CD4-positive, alpha-beta T cell (primary cell): ENCODE data around the gene KRTAP19-5. TPM values are rescaled to one million over a fixed set of nuclear protein-coding genes. Genes with fewer than 3 reads are reported as not detected.
"Not testable (repeated sequence)": the region's sequence is repeated elsewhere in the genome, so short reads cannot be mapped to it uniquely, and the experiment has no call there.

Experiments
- ATAC-seq: fragments of 200-7000 bp; cut with Tn5 transposase; one replicate; pipeline ENCODE4 v1.10.0; 2022; ENCODE audit warnings: mild to moderate bottlenecking; ENCODE audit not compliant: poor library complexity
- CTCF ChIA-PET: fragments of 350-600 bp; sonication (Branson Sonifier 250); formaldehyde crosslinking; loops from one replicate; lab custom pipeline; 2021; ENCODE audit warnings: antibody characterized with exemption, inconsistent platforms; lab: Charles Lee
- POLR2A ChIA-PET: fragments of 350-600 bp; sonication (Branson Sonifier 250); formaldehyde crosslinking; loops from one replicate; lab custom pipeline; 2021; ENCODE audit warnings: antibody characterized with exemption, inconsistent platforms; lab: Charles Lee
- DNase-seq, 14 experiments: peaks; one replicate each; pipeline ENCODE4 v3.0.0-alpha.2; 2013 to 2020; ENCODE audit warnings: mixed read lengths in 2 of 14
- H3K27ac ChIP-seq, 2 donors: one replicate each; pipeline versions ENCODE4 v1.5.1 to v1.7.0; 2013; ENCODE audit warnings: low read length in 2 of 2, low read depth in 1 of 2, mild to moderate bottlenecking in 1 of 2
- H3K27me3 ChIP-seq, 2 experiments: 1 replicate in 1 of 2; 2 replicates in 1 of 2; pipeline versions ENCODE4 v1.6.1 to v1.7.0; 2013; ENCODE audit warnings: low read length in 2 of 2, control low read depth in 1 of 2, mild to moderate bottlenecking in 1 of 2, moderate library complexity in 1 of 2; ENCODE audit not compliant: insufficient read depth in 2 of 2, control insufficient read depth in 1 of 2
- H3K36me3 ChIP-seq: one replicate; pipeline ENCODE4 v1.6.1; 2013; ENCODE audit warnings: low read length, control low read depth; ENCODE audit not compliant: insufficient read depth
- H3K4me1 ChIP-seq: one replicate; pipeline ENCODE4 v1.6.1; 2013; ENCODE audit warnings: low read length, control low read depth; ENCODE audit not compliant: insufficient read depth
- H3K4me3 ChIP-seq: one replicate; pipeline ENCODE4 v1.5.1; 2013; ENCODE audit warnings: mild to moderate bottlenecking, low read length, moderate library complexity
- H3K9me3 ChIP-seq, 2 experiments: 1 replicate in 1 of 2; 2 replicates in 1 of 2; pipeline versions ENCODE4 v1.6.1 to v1.7.0; 2013; ENCODE audit warnings: low read length in 2 of 2, mild to moderate bottlenecking in 2 of 2, control low read depth in 1 of 2, moderate library complexity in 1 of 2; ENCODE audit not compliant: control insufficient read depth in 1 of 2, insufficient read depth in 1 of 2
- H3K27ac Mint-ChIP-seq: one replicate; pipeline ENCODE4 v1.8.0; 2020; ENCODE audit warnings: mixed read lengths
- H3K27me3 Mint-ChIP-seq: one replicate; pipeline ENCODE4 v1.8.0; 2021; ENCODE audit warnings: mixed read lengths
- H3K36me3 Mint-ChIP-seq: one replicate; pipeline ENCODE4 v1.8.0; 2021; ENCODE audit warnings: low read depth, mixed read lengths
- H3K4me1 Mint-ChIP-seq: one replicate; pipeline ENCODE4 v1.8.0; 2021; ENCODE audit warnings: low read depth, mixed read lengths
- H3K4me3 Mint-ChIP-seq: one replicate; pipeline ENCODE4 v1.8.0; 2020; ENCODE audit warnings: mild to moderate bottlenecking, mixed read lengths
- H3K9me3 Mint-ChIP-seq: one replicate; pipeline ENCODE4 v1.8.0; 2020; ENCODE audit warnings: mixed read lengths
- CTCF ChIP-seq: fragments of 200-600 bp; IDR thresholded peaks from one replicate; pipeline ENCODE4 v1.8.0; 2022; ENCODE audit warnings: antibody characterized with exemption, mild to moderate bottlenecking
- intact Hi-C, 2 experiments: fragments of 100-400 bp; cut with DNase I in 1 of 2; cut with micrococcal nuclease in 1 of 2; formaldehyde crosslinking; loops; one replicate each; pipeline versions ENCODE4 v1.15.1 to v1.9.0; 2023 to 2025; cut with DNase I, micrococcal nuclease
- total RNA-seq, 174 experiments: library from RNA in 2 of 174; stranded (reverse) in 2 of 174; gene quantifications; one replicate each; pipeline ENCODE4 v1.2.3 and lab custom pipeline; 2021 to 2026

KRTAP19-5 gene
- total RNA-seq, 2 experiments from 2014 or later = not detected

- Histone ChIP-seq H3K36me3 (no peaks in the 10 kb centered on the region), H3K9me3 (no peaks in the 10 kb centered on the region), H3K27ac (no peak overlapping the region), H3K4me1 (no peaks in the 10 kb centered on the region), H3K4me3 (no peak overlapping the region), H3K27me3 (no peaks in the 10 kb centered on the region)
- intact Hi-C loops = no loop called here
- ATAC-seq (no peak), DNase-seq (no peak)
- H3K4me3 Mint-ChIP-seq = no peak overlapping the region
- no peaks in the 10 kb centered on the region for H3K9me3 Mint-ChIP-seq
- TF ChIP-seq CTCF = no peak
- no peaks in the 10 kb centered on the region for H3K4me1 Mint-ChIP-seq
- ChIA-PET CTCF (no interaction called here), POLR2A (no interaction called here)
- H3K27ac Mint-ChIP-seq = no peak overlapping the region
- H3K27me3 Mint-ChIP-seq = no peaks in the 10 kb centered on the region
- H3K36me3 Mint-ChIP-seq = no peaks in the 10 kb centered on the region
These were observed 13.7 kb upstream of the KRTAP19-5 start for GRCh38 chr21:30515681-30516080.

GRCh38 chr21:30505621-30506205 is 3.8 kb upstream of the KRTAP19-5 start:
- H3K9me3 ChIP-seq, H3K36me3 Mint-ChIP-seq, H3K27me3 Mint-ChIP-seq, H3K27ac Mint-ChIP-seq, H3K27ac ChIP-seq, CTCF ChIA-PET, H3K4me3 ChIP-seq, H3K4me1 Mint-ChIP-seq, H3K4me1 ChIP-seq, ATAC-seq, H3K36me3 ChIP-seq, POLR2A ChIA-PET, H3K4me3 Mint-ChIP-seq, H3K9me3 Mint-ChIP-seq, H3K27me3 ChIP-seq: not testable (repeated sequence)
- peak in 2 of 14 experiments; percentile 1 to 4 for DNase-seq
- peak; percentile 17 for TF ChIP-seq CTCF
- intact Hi-C loops = loop anchor here in 1 of 2 experiments (10.0 kb wide), 1 partner anchor 579 kb away; no protein-coding TSS in a partner anchor

GRCh38 chr21:30497065-30497464 is 4.9 kb downstream of the KRTAP19-5 start, which contains the start of gene KRTAP19-4:
KRTAP19-4 (minus strand) TSS chr21:30497165; CDS start chr21:30497110, 55 bp downstream.
- CTCF ChIA-PET = no interaction called here
- Histone ChIP-seq H3K36me3 (no peaks in the 10 kb centered on the region), H3K4me3 (no peak within 1 kb of the TSS), H3K4me1 (no peaks in the 10 kb centered on the region), H3K9me3 (peaks cover 0 to 11% of the 10 kb centered on the region in 2 experiments), H3K27me3 (no peaks in the 10 kb centered on the region), H3K27ac (no peak within 1 kb of the TSS)
- no peaks in the 10 kb centered on the region for H3K4me1 Mint-ChIP-seq
- intact Hi-C loops = no loop called here
- no peaks in the 10 kb centered on the region for H3K27me3 Mint-ChIP-seq
- DNase-seq (no peak), ATAC-seq (no peak)
- no peaks in the 10 kb centered on the region for H3K9me3 Mint-ChIP-seq
- TF ChIP-seq CTCF = no peak
- no peak within 1 kb of the TSS for H3K4me3 Mint-ChIP-seq
- H3K36me3 Mint-ChIP-seq = no peaks in the 10 kb centered on the region
- POLR2A ChIA-PET = no interaction called here
- H3K27ac Mint-ChIP-seq = no peak within 1 kb of the TSS
